Endodermal cell (in vitro differentiated cells): ENCODE results near the gene PRM3. TPM values are rescaled to one million over a fixed set of nuclear protein-coding genes. Genes with fewer than 3 reads are reported as not detected.
"Not testable (repeated sequence)": the region's sequence is repeated elsewhere in the genome, so short reads cannot be mapped to it uniquely, and the experiment has no call there.

ENCODE experiments used
- DNase-seq: peaks from one replicate; pipeline ENCODE4 v3.0.0-alpha.2; 2017
- H3K27ac ChIP-seq: 2 replicates; pipeline ENCODE4 v1.5.1; 2013; ENCODE audit warnings: mild to moderate bottlenecking, low read depth, low read length, moderate library complexity
- H3K27me3 ChIP-seq: 2 replicates; pipeline ENCODE4 v1.6.1; 2013; ENCODE audit warnings: mild to moderate bottlenecking, low read length, moderate library complexity; ENCODE audit not compliant: insufficient read depth, control insufficient read depth, poor library complexity, severe bottlenecking
- H3K36me3 ChIP-seq: 2 replicates; pipeline ENCODE4 v1.7.0; 2013; ENCODE audit warnings: mild to moderate bottlenecking, low read length, moderate library complexity; ENCODE audit not compliant: control insufficient read depth, insufficient read depth
- H3K4me1 ChIP-seq: one replicate; pipeline ENCODE4 v1.7.0; 2013; ENCODE audit warnings: low read length; ENCODE audit not compliant: control insufficient read depth, insufficient read depth
- H3K4me3 ChIP-seq: 2 replicates; pipeline ENCODE4 v1.5.1; 2013; ENCODE audit warnings: mild to moderate bottlenecking, low read length, moderate library complexity
- H3K9ac ChIP-seq: 2 replicates; pipeline ENCODE4 v1.6.1; 2013; ENCODE audit warnings: mild to moderate bottlenecking, low read length, moderate library complexity; ENCODE audit not compliant: poor library complexity, severe bottlenecking; ENCODE audit errors: extremely low read depth
- H3K9me3 ChIP-seq: 2 replicates; pipeline ENCODE4 v1.6.1; 2013; ENCODE audit warnings: mild to moderate bottlenecking, low read length, moderate library complexity; ENCODE audit not compliant: control insufficient read depth
- H3K27ac Mint-ChIP-seq: 2 replicates; pipeline ENCODE4 v1.8.0; 2020; ENCODE audit warnings: mixed read lengths
- H3K27me3 Mint-ChIP-seq: 2 replicates; pipeline ENCODE4 v1.8.0; 2021; ENCODE audit warnings: mild to moderate bottlenecking, mixed read lengths; ENCODE audit not compliant: insufficient read depth
- H3K36me3 Mint-ChIP-seq: 2 replicates; pipeline ENCODE4 v1.8.0; 2020; ENCODE audit warnings: low read depth, mixed read lengths
- H3K4me1 Mint-ChIP-seq: 2 replicates; pipeline ENCODE4 v1.8.0; 2020; ENCODE audit warnings: mixed read lengths
- H3K4me3 Mint-ChIP-seq: 2 replicates; pipeline ENCODE4 v1.8.0; 2020; ENCODE audit warnings: mild to moderate bottlenecking, moderate library complexity, mixed read lengths
- H3K9me3 Mint-ChIP-seq: 2 replicates; pipeline ENCODE4 v1.8.0; 2020; ENCODE audit warnings: mild to moderate bottlenecking, mixed read lengths
- WGBS, 2 experiments: methylation state at CpG; one replicate each; pipeline versions ENCODE4 v1.1.5 to v1.1.7; 2013; ENCODE audit warnings: missing lambda C conversion rate in 2 of 2, mixed read lengths in 1 of 2; ENCODE audit not compliant: insufficient coverage in 1 of 2, insufficient read length in 1 of 2; 5-methylcytosine and 5-hydroxymethylcytosine counted together
- total RNA-seq, 2 donors: library from RNA; stranded (reverse); fragmentation: NEBNext Ultra II Directional in 1 of 2; extraction: Animal tissue kit (Norgen Biotek cat#: 25700) in 1 of 2; gene quantifications; 2 replicates in 1 of 2; 3 replicates in 1 of 2; pipeline ENCODE4 v1.2.1, GENCODE V29; 2021
- TF ChIP-seq, protein P1 (sequence below): fragments of 200-600 bp; sonication (generic); conservative IDR thresholded peaks from 2 replicates; pipeline ENCODE4 v1.5.0; 2021; ENCODE audit warnings: antibody characterized with exemption, mild to moderate bottlenecking

Gene PRM3
- total RNA-seq, 2 donors from 2014 or later: not detected

GRCh38 chr16:11291091-11291703, 17.8 kb upstream of the PRM3 start:
- no peaks in the 10 kb centered on the region for H3K27me3 Mint-ChIP-seq

GRCh38 chr16:11290102-11290893, 16.9 kb upstream of the PRM3 start:
- TF ChIP-seq, protein P1, sequence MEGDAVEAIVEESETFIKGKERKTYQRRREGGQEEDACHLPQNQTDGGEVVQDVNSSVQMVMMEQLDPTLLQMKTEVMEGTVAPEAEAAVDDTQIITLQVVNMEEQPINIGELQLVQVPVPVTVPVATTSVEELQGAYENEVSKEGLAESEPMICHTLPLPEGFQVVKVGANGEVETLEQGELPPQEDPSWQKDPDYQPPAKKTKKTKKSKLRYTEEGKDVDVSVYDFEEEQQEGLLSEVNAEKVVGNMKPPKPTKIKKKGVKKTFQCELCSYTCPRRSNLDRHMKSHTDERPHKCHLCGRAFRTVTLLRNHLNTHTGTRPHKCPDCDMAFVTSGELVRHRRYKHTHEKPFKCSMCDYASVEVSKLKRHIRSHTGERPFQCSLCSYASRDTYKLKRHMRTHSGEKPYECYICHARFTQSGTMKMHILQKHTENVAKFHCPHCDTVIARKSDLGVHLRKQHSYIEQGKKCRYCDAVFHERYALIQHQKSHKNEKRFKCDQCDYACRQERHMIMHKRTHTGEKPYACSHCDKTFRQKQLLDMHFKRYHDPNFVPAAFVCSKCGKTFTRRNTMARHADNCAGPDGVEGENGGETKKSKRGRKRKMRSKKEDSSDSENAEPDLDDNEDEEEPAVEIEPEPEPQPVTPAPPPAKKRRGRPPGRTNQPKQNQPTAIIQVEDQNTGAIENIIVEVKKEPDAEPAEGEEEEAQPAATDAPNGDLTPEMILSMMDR: no peak
- Mint-ChIP-seq H3K9me3 (no peaks in the 10 kb centered on the region), H3K36me3 (no peaks in the 10 kb centered on the region), H3K27ac (no peak overlapping the region), H3K27me3 (no peaks in the 10 kb centered on the region), H3K4me3 (no peak overlapping the region), H3K4me1 (no peaks in the 10 kb centered on the region)
- Histone ChIP-seq H3K27me3 (no peaks in the 10 kb centered on the region), H3K9ac (no peak overlapping the region), H3K9me3 (no peaks in the 10 kb centered on the region), H3K36me3 (no peaks in the 10 kb centered on the region), H3K4me3 (no peak overlapping the region), H3K27ac (no peak overlapping the region), H3K4me1 (no peaks in the 10 kb centered on the region)
- no peak for DNase-seq
- WGBS, 2 experiments: 93 to 94% methylated on average over 5 to 8 of the region's 8 CpGs

More at GRCh38 chr16:11291091-11291703, 17.8 kb upstream of the PRM3 start:
- Histone ChIP-seq H3K36me3 (no peaks in the 10 kb centered on the region), H3K9me3 (no peaks in the 10 kb centered on the region), H3K4me3 (no peak overlapping the region), H3K27ac (no peak overlapping the region), H3K27me3 (no peaks in the 10 kb centered on the region), H3K9ac (no peak overlapping the region), H3K4me1 (no peaks in the 10 kb centered on the region)
- TF ChIP-seq, protein P1: no peak
- WGBS, 2 experiments: 61 to 75% methylated on average over 10 of the region's 10 CpGs
- H3K9me3 Mint-ChIP-seq: no peaks in the 10 kb centered on the region
- peaks cover under 1% of the 10 kb centered on the region for H3K4me1 Mint-ChIP-seq
- H3K36me3 Mint-ChIP-seq: no peaks in the 10 kb centered on the region
- no peak overlapping the region for H3K4me3 Mint-ChIP-seq
- H3K27ac Mint-ChIP-seq: no peak overlapping the region
- no peak for DNase-seq

DNA sequence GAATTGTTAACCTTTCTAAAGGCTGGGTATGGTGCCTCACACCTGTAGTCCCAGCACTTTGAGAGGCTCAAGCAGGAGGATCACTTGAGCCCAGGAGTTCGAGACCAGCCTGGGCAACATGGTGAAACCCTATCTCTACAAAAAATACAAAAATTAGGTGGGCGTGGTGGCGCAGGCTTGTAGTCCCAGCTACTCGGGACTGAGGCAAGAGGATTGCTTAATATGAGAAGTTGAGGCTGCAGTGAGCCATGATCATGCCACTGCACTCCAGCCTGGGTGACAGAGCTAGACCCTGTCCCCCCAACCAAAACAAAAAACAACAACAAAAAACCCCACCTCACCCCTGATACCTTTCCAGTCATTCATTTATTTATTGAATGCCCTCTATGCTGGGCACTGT, 16.3 kb upstream of the PRM3 start:
- H3K27ac Mint-ChIP-seq, H3K4me3 Mint-ChIP-seq, H3K36me3 Mint-ChIP-seq, H3K9me3 ChIP-seq, H3K9ac ChIP-seq, H3K4me1 Mint-ChIP-seq, H3K9me3 Mint-ChIP-seq, H3K36me3 ChIP-seq, H3K27me3 Mint-ChIP-seq, H3K4me3 ChIP-seq, H3K27ac ChIP-seq, H3K27me3 ChIP-seq, H3K4me1 ChIP-seq, DNase-seq: not testable (repeated sequence)
- 83 to 87% methylated on average over 1 to 4 of the region's 4 CpGs for WGBS, 2 experiments
